Testis (tissue), 3 donors: ENCODE results near the gene CPE. TPM values are rescaled to one million over a fixed set of nuclear protein-coding genes. Genes with fewer than 3 reads are reported as not detected.

ENCODE experiments used
- DNase-seq: peaks from one replicate; pipeline ENCODE4 v3.0.0-alpha.2; 2019
- H3K27ac ChIP-seq, 2 donors: fragments of 200-600 bp; sonication (generic); one replicate each; pipeline ENCODE4 v1.5.1; 2019
- H3K27me3 ChIP-seq: fragments of 200-600 bp; sonication (generic); one replicate; pipeline ENCODE4 v1.5.1; 2019
- H3K36me3 ChIP-seq: fragments of 200-600 bp; sonication (generic); one replicate; pipeline ENCODE4 v1.5.1; 2017; ENCODE audit warnings: low read depth; ENCODE audit errors: missing control alignments
- H3K4me1 ChIP-seq: fragments of 200-600 bp; sonication (generic); one replicate; pipeline ENCODE4 v1.5.1; 2019
- H3K4me3 ChIP-seq, 2 donors: fragments of 200-600 bp; sonication (generic); one replicate each; pipeline ENCODE4 v1.5.1; 2017 to 2019
- H3K9me3 ChIP-seq: fragments of 200-600 bp; sonication (generic); one replicate; pipeline ENCODE4 v1.5.1; 2017
- POLR2A ChIP-seq: fragments of 450-650 bp; IDR thresholded peaks from one replicate; pipeline ENCODE4 v1.6.1; 2017; ENCODE audit warnings: antibody characterized with exemption, mild to moderate bottlenecking, moderate library complexity
- WGBS, 2 donors: methylation state at CpG; one replicate each; pipeline ENCODE4 v1.1.5; 2018; 5-methylcytosine and 5-hydroxymethylcytosine counted together
- intact Hi-C: fragments of 100-400 bp; cut with DNase I; formaldehyde crosslinking; loops from one replicate; pipeline ENCODE4 v1.15.1; 2023; ENCODE audit warnings: low total_unique reads
- polyA plus RNA-seq: library from polyadenylated mRNA; stranded (reverse); fragments of 350-450 nt; fragmentation: Illumina TruSeq; extraction: RNeasy Lipid Tissue Mini Kit (QIAGEN cat#74804); gene quantifications from one replicate; pipeline ENCODE4 v1.2.3, GENCODE V29; 2014; ENCODE audit warnings: low read depth, low replicate concordance; ENCODE audit not compliant: insufficient read depth
- total RNA-seq, 2 donors: library from RNA; depleted of rRNA; stranded (reverse); fragments of >200 nt; gene quantifications; one replicate each; pipeline ENCODE4 v1.2.3, GENCODE V29; 2016
- TF ChIP-seq, protein P1 (sequence below), 3 experiments: fragments of 450-650 bp in 2 of 3; fragments of 200-600 bp in 1 of 3; sonication (generic) in 1 of 3; IDR thresholded peaks; one replicate each; pipeline ENCODE4 v1.5.1; 2016 to 2019; ENCODE audit warnings: antibody characterized with exemption in 3 of 3, mild to moderate bottlenecking in 2 of 3, moderate library complexity in 1 of 3

The CPE gene
- total and polyA plus RNA-seq, 3 donors from 2014 or later: 290 to 589 (median 324) TPM

DNA sequence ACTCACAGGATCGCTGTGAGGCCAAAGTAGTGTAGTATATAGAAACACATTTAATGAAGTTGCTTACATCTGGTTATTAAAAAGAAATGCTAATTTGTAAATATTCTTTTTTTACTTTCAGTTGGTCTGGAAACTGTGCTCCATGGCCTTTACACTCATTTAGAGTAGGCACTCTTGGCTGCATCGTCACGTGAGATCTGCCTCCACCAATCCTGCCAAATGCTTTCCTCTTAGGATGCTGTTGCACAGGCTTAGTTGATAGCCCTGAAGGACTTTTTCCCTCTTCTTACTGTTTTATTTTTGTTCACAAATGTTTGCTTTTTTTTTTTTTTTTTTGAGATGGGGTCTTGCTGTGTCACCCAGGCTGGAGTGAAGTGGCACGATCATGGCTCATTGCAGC lies 6.3 kb downstream of the CPE start:
- intact Hi-C loops: no loop called here
- 75 to 80% methylated on average over 4 of the region's 4 CpGs for WGBS, 2 donors
- no peak for DNase-seq
- Histone ChIP-seq H3K4me3 (no peak overlapping the region), H3K9me3 (no peaks in the 10 kb centered on the region), H3K27me3 (no peaks in the 10 kb centered on the region), H3K27ac (peak overlapping the region; percentile 35 to 78), H3K36me3 (no peaks in the 10 kb centered on the region), H3K4me1 (peaks cover 20% of the 10 kb centered on the region)
- TF ChIP-seq POLR2A: no peak
- TF ChIP-seq, protein P1, sequence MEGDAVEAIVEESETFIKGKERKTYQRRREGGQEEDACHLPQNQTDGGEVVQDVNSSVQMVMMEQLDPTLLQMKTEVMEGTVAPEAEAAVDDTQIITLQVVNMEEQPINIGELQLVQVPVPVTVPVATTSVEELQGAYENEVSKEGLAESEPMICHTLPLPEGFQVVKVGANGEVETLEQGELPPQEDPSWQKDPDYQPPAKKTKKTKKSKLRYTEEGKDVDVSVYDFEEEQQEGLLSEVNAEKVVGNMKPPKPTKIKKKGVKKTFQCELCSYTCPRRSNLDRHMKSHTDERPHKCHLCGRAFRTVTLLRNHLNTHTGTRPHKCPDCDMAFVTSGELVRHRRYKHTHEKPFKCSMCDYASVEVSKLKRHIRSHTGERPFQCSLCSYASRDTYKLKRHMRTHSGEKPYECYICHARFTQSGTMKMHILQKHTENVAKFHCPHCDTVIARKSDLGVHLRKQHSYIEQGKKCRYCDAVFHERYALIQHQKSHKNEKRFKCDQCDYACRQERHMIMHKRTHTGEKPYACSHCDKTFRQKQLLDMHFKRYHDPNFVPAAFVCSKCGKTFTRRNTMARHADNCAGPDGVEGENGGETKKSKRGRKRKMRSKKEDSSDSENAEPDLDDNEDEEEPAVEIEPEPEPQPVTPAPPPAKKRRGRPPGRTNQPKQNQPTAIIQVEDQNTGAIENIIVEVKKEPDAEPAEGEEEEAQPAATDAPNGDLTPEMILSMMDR (IDR thresholded peaks at IDR 0.05): no peak

DNA sequence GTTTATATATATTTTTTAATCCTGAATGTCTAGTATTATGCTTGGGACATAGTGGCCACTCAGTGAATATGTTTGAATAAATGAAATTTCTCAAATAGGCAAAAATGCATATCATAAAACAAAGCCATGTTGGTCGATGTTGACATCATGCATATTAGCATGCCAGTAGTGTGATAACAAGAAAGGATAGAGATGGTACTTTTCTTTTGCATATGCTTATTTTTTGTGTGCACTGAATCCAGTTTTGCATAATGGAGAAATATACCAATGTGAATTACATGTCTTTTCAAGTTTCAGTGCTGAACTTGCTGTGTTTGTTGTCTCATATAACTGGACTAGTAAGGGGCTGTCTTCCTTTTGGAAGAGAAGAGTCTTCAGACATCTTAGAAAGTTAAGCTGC lies 7.5 kb downstream of the CPE start:
- Histone ChIP-seq H3K27ac (no peak overlapping the region), H3K9me3 (no peaks in the 10 kb centered on the region), H3K36me3 (no peaks in the 10 kb centered on the region), H3K4me3 (no peak overlapping the region), H3K27me3 (no peaks in the 10 kb centered on the region), H3K4me1 (peaks cover 20% of the 10 kb centered on the region)
- intact Hi-C loops: no loop called here
- TF ChIP-seq, protein P1 (IDR thresholded peaks at IDR 0.05): no peak
- TF ChIP-seq POLR2A: no peak
- no peak for DNase-seq
- WGBS, 2 donors: 96 to 100% methylated on average over 1 of the region's 1 CpG

- no peaks in the 10 kb centered on the region for H3K36me3 ChIP-seq
- no peak overlapping the region for H3K27ac ChIP-seq
- no peak for TF ChIP-seq POLR2A
- TF ChIP-seq, protein P1 (IDR thresholded peaks at IDR 0.05): no peak
- DNase-seq: no peak
- peaks cover 17% of the 10 kb centered on the region for H3K4me1 ChIP-seq
- intact Hi-C loops: no loop called here
- H3K4me3 ChIP-seq: no peak overlapping the region
- H3K9me3 ChIP-seq: no peaks in the 10 kb centered on the region
- no peaks in the 10 kb centered on the region for H3K27me3 ChIP-seq
Observed at GRCh38 chr4:165388756-165389155, 9.9 kb downstream of the CPE start.

DNA sequence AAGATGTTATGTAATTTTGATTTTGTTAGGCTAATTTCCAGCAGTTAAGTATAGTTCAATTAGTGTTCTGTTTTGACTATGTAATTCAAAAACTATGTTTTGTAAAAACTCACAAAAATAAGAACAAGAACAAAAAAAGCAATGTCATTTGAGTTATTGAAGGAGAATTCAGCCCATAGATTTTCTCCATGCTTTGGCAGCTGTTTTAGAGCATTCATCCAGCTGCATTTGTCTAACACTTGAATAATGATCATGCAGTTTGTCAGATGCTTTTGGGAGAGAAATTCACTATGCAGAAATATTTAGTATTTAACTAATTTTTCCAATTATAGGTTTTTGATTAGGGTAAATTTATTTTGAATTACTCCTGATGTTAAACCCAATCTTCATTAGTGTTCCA lies 14.2 kb downstream of the CPE start:
- intact Hi-C loops: no loop called here
- no peaks in the 10 kb centered on the region for H3K36me3 ChIP-seq

DNA sequence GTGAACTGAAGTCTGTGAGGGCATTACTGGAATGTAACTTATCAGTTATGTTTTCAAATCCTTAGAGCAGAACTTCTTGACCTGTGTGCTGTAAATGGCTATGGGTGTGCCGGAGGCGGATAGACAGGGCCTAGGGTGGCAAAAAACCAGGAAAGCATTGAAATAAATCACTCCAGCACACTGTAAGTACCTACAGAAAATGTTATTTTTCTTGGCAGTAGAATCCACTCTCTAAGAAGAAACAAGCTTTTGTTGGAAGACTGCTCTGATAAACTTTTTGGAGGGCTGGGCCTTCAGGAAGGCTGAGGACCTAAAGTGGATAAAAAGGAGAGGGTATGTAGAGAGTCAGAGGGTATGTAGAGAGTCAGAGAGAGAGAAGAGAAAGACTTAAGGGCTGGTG lies 14.9 kb downstream of the CPE start:
- Histone ChIP-seq H3K4me3 (no peak overlapping the region), H3K9me3 (no peaks in the 10 kb centered on the region), H3K4me1 (no peaks in the 10 kb centered on the region), H3K36me3 (no peaks in the 10 kb centered on the region), H3K27ac (no peak overlapping the region), H3K27me3 (no peaks in the 10 kb centered on the region)
- DNase-seq: no peak
- TF ChIP-seq POLR2A: no peak
- TF ChIP-seq, protein P1 (IDR thresholded peaks at IDR 0.05): no peak
- intact Hi-C loops: no loop called here
- 51 to 55% methylated on average over 2 of the region's 2 CpGs for WGBS, 2 donors

More for the DNA sequence above, 14.2 kb downstream of the CPE start:
- Histone ChIP-seq H3K27ac (no peak overlapping the region), H3K4me1 (no peaks in the 10 kb centered on the region), H3K4me3 (no peak overlapping the region), H3K27me3 (no peaks in the 10 kb centered on the region), H3K9me3 (no peaks in the 10 kb centered on the region)
- TF ChIP-seq, protein P1 (IDR thresholded peaks at IDR 0.05): no peak
- no peak for TF ChIP-seq POLR2A
- no peak for DNase-seq
